ENCODE data around the gene PADI1. TPM values are rescaled to one million over a fixed set of nuclear protein-coding genes. Genes with fewer than 3 reads are reported as not detected.

Gene PADI1
- total RNA-seq, 4 donors from 2014 or later, result 2.1 TPM; not detected in 3

GRCh38 chr1:17195731-17196130 is 9.2 kb upstream of the PADI1 start:
- TF ChIP-seq POLR2AphosphoS5 (IDR thresholded peaks at IDR 0.05), result no peak
- no peak for TF ChIP-seq POLR2A (IDR thresholded peaks at IDR 0.05; ENCODE audit: low read depth)
- TF ChIP-seq EP300 (IDR thresholded peaks at IDR 0.05), result no peak
- TF ChIP-seq, protein P1, sequence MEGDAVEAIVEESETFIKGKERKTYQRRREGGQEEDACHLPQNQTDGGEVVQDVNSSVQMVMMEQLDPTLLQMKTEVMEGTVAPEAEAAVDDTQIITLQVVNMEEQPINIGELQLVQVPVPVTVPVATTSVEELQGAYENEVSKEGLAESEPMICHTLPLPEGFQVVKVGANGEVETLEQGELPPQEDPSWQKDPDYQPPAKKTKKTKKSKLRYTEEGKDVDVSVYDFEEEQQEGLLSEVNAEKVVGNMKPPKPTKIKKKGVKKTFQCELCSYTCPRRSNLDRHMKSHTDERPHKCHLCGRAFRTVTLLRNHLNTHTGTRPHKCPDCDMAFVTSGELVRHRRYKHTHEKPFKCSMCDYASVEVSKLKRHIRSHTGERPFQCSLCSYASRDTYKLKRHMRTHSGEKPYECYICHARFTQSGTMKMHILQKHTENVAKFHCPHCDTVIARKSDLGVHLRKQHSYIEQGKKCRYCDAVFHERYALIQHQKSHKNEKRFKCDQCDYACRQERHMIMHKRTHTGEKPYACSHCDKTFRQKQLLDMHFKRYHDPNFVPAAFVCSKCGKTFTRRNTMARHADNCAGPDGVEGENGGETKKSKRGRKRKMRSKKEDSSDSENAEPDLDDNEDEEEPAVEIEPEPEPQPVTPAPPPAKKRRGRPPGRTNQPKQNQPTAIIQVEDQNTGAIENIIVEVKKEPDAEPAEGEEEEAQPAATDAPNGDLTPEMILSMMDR (IDR thresholded peaks at IDR 0.05), result no peak
- H3K4me3 ChIP-seq, result no peak overlapping the region
- no peak overlapping the region for H3K27ac ChIP-seq (replicated peaks in 1 of 4)
- intact Hi-C loops (cut with DNase I), result no loop called here
- peaks cover 0 to 64% (median 0%) of the 10 kb centered on the region in 4 donors for H3K27me3 ChIP-seq
- WGBS, result 95% methylated on average over 2 of the region's 3 CpGs
- H3K9me3 ChIP-seq, result no peaks in the 10 kb centered on the region
- no peak for DNase-seq (ENCODE audit: extremely low spot score)
- H3K4me1 ChIP-seq, result no peaks in the 10 kb centered on the region
- no peaks in the 10 kb centered on the region for H3K36me3 ChIP-seq

DNA sequence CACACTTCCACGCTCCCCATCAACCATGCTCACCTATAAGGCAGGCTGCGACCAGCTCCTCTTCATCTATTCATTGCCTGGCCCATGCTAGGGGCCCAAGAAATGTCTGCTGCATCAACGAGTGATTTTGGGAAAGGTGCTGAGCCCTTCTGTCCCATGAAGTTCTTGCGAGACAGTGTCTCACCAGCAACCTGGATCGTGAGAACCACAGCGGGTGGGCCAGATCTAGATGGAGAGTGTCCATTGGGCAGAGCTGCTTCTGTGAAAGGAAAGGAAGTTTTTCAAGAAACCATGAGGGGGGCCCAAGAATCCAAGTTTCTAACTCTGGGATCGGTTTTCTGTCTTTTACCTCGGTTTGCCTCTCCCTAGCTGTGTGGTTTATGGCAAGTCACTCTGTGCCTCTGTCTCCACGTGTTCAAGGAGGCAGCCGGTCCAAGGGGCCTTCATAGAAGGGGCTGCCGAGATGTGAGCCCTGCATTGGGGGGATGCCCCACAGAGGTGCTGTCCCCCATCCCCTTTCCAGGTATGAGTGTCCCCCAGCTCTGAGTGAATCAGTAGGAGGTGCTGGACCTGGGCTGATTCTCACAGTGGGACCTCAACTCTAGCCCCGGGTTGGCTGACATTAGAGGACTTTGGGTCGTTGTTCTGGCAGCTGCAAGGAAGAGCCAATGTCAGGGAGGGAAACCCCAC is 8.3 kb upstream of the PADI1 start:
- no peaks in the 10 kb centered on the region for H3K4me1 ChIP-seq
- TF ChIP-seq POLR2A (IDR thresholded peaks at IDR 0.05; ENCODE audit: low read depth), result no peak
- no peak for TF ChIP-seq POLR2AphosphoS5 (IDR thresholded peaks at IDR 0.05)
- TF ChIP-seq EP300 (IDR thresholded peaks at IDR 0.05), result no peak
- TF ChIP-seq, protein P1 (IDR thresholded peaks at IDR 0.05), result no peak
- no peak overlapping the region for H3K4me3 ChIP-seq
- H3K27me3 ChIP-seq, result peaks cover 0 to 59% (median 0%) of the 10 kb centered on the region in 4 donors
- no peaks in the 10 kb centered on the region for H3K36me3 ChIP-seq
- DNase-seq (ENCODE audit: extremely low spot score), result no peak
- no peak overlapping the region for H3K27ac ChIP-seq (replicated peaks in 1 of 4)
- no peaks in the 10 kb centered on the region for H3K9me3 ChIP-seq
- intact Hi-C loops (cut with DNase I), result no loop called here
- 92% methylated on average over 11 of the region's 13 CpGs for WGBS

- H3K9me3 ChIP-seq, result no peaks in the 10 kb centered on the region
- TF ChIP-seq POLR2A (IDR thresholded peaks at IDR 0.05; ENCODE audit: low read depth), result no peak
- no peak for TF ChIP-seq POLR2AphosphoS5 (IDR thresholded peaks at IDR 0.05)
- TF ChIP-seq, protein P1 (IDR thresholded peaks at IDR 0.05), result no peak
- no peak for TF ChIP-seq EP300 (IDR thresholded peaks at IDR 0.05)
- no peaks in the 10 kb centered on the region for H3K4me1 ChIP-seq
- no peak for DNase-seq (ENCODE audit: extremely low spot score)
- no peaks in the 10 kb centered on the region for H3K36me3 ChIP-seq
- H3K4me3 ChIP-seq, result no peak overlapping the region
- intact Hi-C loops (cut with DNase I), result no loop called here
- H3K27me3 ChIP-seq, result peaks cover 0 to 61% (median 0%) of the 10 kb centered on the region in 4 donors
- WGBS, result 92% methylated on average over 7 of the region's 7 CpGs
- H3K27ac ChIP-seq (replicated peaks in 1 of 4), result no peak overlapping the region
These were observed 7.2 kb upstream of the PADI1 start for GRCh38 chr1:17197696-17198095.

DNA sequence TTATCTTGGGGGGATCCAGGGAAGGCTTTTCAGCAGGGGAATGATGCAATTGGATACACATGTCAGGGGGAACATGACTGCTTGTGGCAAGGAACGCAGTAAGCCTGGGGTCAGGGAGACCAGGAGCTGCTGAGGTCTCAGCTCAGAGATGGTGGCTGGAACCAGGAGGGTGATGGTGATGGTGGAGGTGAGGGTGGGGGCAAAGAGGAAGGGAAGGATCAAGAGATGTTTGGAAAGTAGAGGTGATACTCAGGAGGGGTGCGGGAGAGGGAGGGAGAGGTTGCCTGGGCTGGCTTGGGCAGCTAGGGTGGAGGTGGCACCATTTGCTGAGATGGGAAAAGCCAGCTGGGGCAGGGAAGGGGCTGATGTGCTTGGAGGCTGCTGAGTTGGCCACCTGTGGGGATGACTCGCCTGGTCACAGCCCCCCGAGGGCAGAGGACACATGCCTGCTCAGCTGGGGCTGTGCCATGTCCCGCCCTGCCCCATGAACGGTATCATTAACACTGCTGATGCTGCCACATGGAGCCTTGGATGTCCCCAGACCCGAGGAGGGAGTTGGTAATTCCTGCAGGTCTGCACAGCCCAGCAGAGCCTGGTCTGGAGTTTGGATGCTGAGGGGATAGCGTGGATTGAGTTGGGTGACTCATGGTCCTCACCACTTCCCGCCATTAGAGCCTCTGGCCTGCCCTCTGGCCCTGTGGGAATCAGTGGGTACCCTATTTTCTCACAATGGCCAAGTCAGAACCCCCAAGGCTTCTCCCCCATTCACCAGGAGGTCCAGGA is 6.3 kb upstream of the PADI1 start:
- DNase-seq (ENCODE audit: extremely low spot score), result no peak
- Histone ChIP-seq H3K9me3 (no peaks in the 10 kb centered on the region), H3K27me3 (peaks cover 0 to 51% (median 0%) of the 10 kb centered on the region in 4 donors), H3K4me3 (no peak overlapping the region), H3K27ac (replicated peaks in 1 of 4) (no peak overlapping the region), H3K4me1 (no peaks in the 10 kb centered on the region), H3K36me3 (no peaks in the 10 kb centered on the region)
- 76% methylated on average over 9 of the region's 9 CpGs for whole genome bisulfite sequencing
- intact Hi-C loops (cut with DNase I), result no loop called here
- TF ChIP-seq POLR2AphosphoS5 (IDR thresholded peaks at IDR 0.05), result no peak
- TF ChIP-seq, protein P1 (IDR thresholded peaks at IDR 0.05), result no peak
- no peak for TF ChIP-seq POLR2A (IDR thresholded peaks at IDR 0.05; ENCODE audit: low read depth)
- no peak for TF ChIP-seq EP300 (IDR thresholded peaks at IDR 0.05)
